NT2/D1 (cell line): ENCODE results near the gene ZNF470.

Experiments used
- YY1 ChIP-seq: IDR thresholded peaks from 2 replicates; pipeline ENCODE4 v1.6.1; 2011; ENCODE audit not compliant: insufficient read length, insufficient read depth
- ZNF274 ChIP-seq: IDR thresholded peaks from 2 replicates; pipeline ENCODE4 v1.6.1; 2011; ENCODE audit warnings: mild to moderate bottlenecking, low read depth, low read length

GRCh38 chr19:56594783-56595547 is 27.7 kb downstream of the ZNF470 start, which contains the start of gene ZNF71:
- TF ChIP-seq YY1 (no peak), ZNF274 (no peak)
